Transverse colon (tissue), 4 donors: ENCODE data around the gene EMILIN1.

Experiments
- EP300 ChIP-seq: sonication (generic); formaldehyde crosslinking; IDR thresholded peaks from one replicate; pipeline ENCODE4 v1.6.1; 2017; ENCODE audit warnings: antibody characterized with exemption, low read depth
- POLR2A ChIP-seq: fragments of 450-650 bp; IDR thresholded peaks from one replicate; pipeline ENCODE4 v1.6.1; 2016; ENCODE audit warnings: antibody characterized with exemption, mild to moderate bottlenecking, moderate library complexity
- POLR2AphosphoS5 ChIP-seq, 3 donors: sonication (generic); formaldehyde crosslinking; IDR thresholded peaks; one replicate each; pipeline ENCODE4 v1.6.1; 2016; ENCODE audit warnings: antibody characterized with exemption in 3 of 3
- TF ChIP-seq, protein P1 (sequence below), 5 experiments: fragments of 200-600 bp in 3 of 5; fragments of 450-650 bp in 2 of 5; sonication (generic) in 3 of 5; IDR thresholded peaks; 1 replicate in 2 of 5; 2 replicates in 3 of 5; pipeline ENCODE4 v1.5.1; 2016 to 2017; ENCODE audit warnings: antibody characterized with exemption in 5 of 5, inconsistent platforms in 3 of 5, mild to moderate bottlenecking in 2 of 5, moderate library complexity in 1 of 5

DNA sequence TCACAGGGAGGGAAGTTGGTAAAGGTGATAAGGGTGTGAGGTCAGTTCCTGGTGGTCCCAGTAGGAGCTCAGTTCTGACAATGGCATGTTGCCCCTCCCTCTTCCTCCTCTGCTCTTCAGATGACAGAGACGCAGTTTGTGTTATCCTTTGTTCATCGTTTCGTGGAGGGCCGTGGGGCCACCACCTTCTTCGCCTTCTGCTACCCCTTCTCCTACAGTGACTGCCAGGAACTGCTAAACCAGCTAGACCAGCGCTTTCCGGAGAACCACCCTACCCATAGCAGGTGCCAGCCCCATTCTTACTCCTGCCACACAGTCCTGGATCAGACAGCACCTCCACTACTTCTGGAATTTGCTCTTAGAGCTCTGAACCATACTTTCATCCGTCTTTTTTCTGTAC, 24.6 kb upstream of the EMILIN1 start:
- TF ChIP-seq, protein P1, sequence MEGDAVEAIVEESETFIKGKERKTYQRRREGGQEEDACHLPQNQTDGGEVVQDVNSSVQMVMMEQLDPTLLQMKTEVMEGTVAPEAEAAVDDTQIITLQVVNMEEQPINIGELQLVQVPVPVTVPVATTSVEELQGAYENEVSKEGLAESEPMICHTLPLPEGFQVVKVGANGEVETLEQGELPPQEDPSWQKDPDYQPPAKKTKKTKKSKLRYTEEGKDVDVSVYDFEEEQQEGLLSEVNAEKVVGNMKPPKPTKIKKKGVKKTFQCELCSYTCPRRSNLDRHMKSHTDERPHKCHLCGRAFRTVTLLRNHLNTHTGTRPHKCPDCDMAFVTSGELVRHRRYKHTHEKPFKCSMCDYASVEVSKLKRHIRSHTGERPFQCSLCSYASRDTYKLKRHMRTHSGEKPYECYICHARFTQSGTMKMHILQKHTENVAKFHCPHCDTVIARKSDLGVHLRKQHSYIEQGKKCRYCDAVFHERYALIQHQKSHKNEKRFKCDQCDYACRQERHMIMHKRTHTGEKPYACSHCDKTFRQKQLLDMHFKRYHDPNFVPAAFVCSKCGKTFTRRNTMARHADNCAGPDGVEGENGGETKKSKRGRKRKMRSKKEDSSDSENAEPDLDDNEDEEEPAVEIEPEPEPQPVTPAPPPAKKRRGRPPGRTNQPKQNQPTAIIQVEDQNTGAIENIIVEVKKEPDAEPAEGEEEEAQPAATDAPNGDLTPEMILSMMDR (IDR thresholded peaks at IDR 0.05): no peak
- TF ChIP-seq POLR2A: no peak
- no peak for TF ChIP-seq POLR2AphosphoS5 (IDR thresholded peaks at IDR 0.05)
- TF ChIP-seq EP300: no peak
